H1 (cell line): ENCODE results near the gene DOCK10. TPM values are rescaled to one million over a fixed set of nuclear protein-coding genes. Genes with fewer than 3 reads are reported as not detected.

Experiments
- ATF2 ChIP-seq: IDR thresholded peaks from 2 replicates; pipeline ENCODE4 v1.6.1; 2012; ENCODE audit warnings: low read length, inconsistent platforms
- CEBPB ChIP-seq: IDR thresholded peaks from 2 replicates; pipeline ENCODE4 v1.6.1; 2012; ENCODE audit warnings: low read depth, low read length
- CHD1 ChIP-seq: IDR thresholded peaks from 2 replicates; pipeline ENCODE4 v1.6.1; 2012; ENCODE audit warnings: low read depth, low read length, improper control_type of control experiment
- CREB1 ChIP-seq: IDR thresholded peaks from 2 replicates; pipeline ENCODE4 v1.6.1; 2012; ENCODE audit warnings: inconsistent platforms
- GABPA ChIP-seq: IDR thresholded peaks from 2 replicates; pipeline ENCODE4 v1.6.1; 2011; ENCODE audit warnings: mild to moderate bottlenecking, low read length, moderate library complexity, borderline replicate concordance; ENCODE audit not compliant: insufficient read depth
- POU5F1 ChIP-seq: IDR thresholded peaks from 2 replicates; pipeline ENCODE4 v1.6.1; 2011; ENCODE audit warnings: low read depth, mild to moderate bottlenecking, low read length, moderate library complexity
- RBBP5 ChIP-seq: IDR thresholded peaks from 2 replicates; pipeline ENCODE4 v1.7.1; 2012; ENCODE audit warnings: low read depth, mild to moderate bottlenecking, inconsistent platforms, low read length, moderate library complexity, borderline replicate concordance
- SIN3A ChIP-seq, 2 experiments: IDR thresholded peaks in 1 of 2; conservative IDR thresholded peaks in 1 of 2; 2 replicates each; pipeline ENCODE4 v1.6.1; 2011 to 2012; ENCODE audit warnings: low read length in 2 of 2, improper control_type of control experiment in 1 of 2, low read depth in 1 of 2, mild to moderate bottlenecking in 1 of 2
- SP1 ChIP-seq: IDR thresholded peaks from 2 replicates; pipeline ENCODE4 v1.6.1; 2011; ENCODE audit warnings: low read depth, low read length
- TAF7 ChIP-seq: optimal IDR thresholded peaks from 2 replicates; pipeline ENCODE3; 2011; ENCODE audit warnings: low read depth, mild to moderate bottlenecking, inconsistent platforms, low read length, moderate library complexity, borderline replicate concordance
- TCF12 ChIP-seq: IDR thresholded peaks from 2 replicates; pipeline ENCODE4 v1.6.1; 2011; ENCODE audit warnings: low read depth, mild to moderate bottlenecking, low read length
- TEAD4 ChIP-seq: IDR thresholded peaks from 2 replicates; pipeline ENCODE4 v1.6.1; 2012; ENCODE audit warnings: low read depth, low read length, inconsistent platforms, mixed read lengths
- polyA plus RNA-seq, 7 experiments: library from polyadenylated mRNA; depleted of rRNA in 3 of 7; stranded (reverse) in 5 of 7; unstranded in 2 of 7; fragments of >200 nt in 5 of 7; fragments of 200-250 nt in 2 of 7; gene quantifications; 1 replicate in 5 of 7; 2 replicates in 1 of 7; 4 replicates in 1 of 7; pipeline versions ENCODE4 v1.2.1 to v1.2.3, GENCODE V29; 2011 to 2013; ENCODE audit warnings: missing spikeins in 2 of 7, mixed read lengths in 2 of 7
- total RNA-seq: library from RNA; stranded (reverse); fragmentation: NEBNext Ultra II Directional; extraction: Animal tissue kit (Norgen Biotek cat#: 25700); gene quantifications from 2 replicates; pipeline ENCODE4 v1.2.1, GENCODE V29; 2021

DOCK10 gene
- total and polyA plus RNA-seq, 2 of the 8 experiments (the other 6 are each of a cell fraction or from before 2014, with no cell fraction given) = 0.33 to 1.6 TPM

- TF ChIP-seq ATF2 (no peak), GABPA (no peak), TAF7 (no peak), CREB1 (no peak), SP1 (no peak), CEBPB (no peak), CHD1 (no peak), TEAD4 (no peak), POU5F1 (no peak), RBBP5 (no peak), SIN3A (conservative IDR thresholded peaks at IDR 0.05 in 1 of 2, IDR thresholded peaks at IDR 0.05 in 1 of 2; ENCODE audit: low read depth in 1 of 2, low read length in 2 of 2) (no peak), TCF12 (no peak)
Observed at GRCh38 chr2:224982910-224983711, 59.2 kb downstream of the DOCK10 start (continued).
